KMS-11 (cell line): Measurements from ENCODE around the gene GOLGA6L2.
A peak's percentile ranks its signal among the peaks of the same experiment; 100 is the strongest.

ENCODE experiments used
- H2AFZ ChIP-seq: fragments of 200-600 bp; sonication (generic); 2 replicates; pipeline ENCODE4 v1.6.1; 2016; ENCODE audit warnings: antibody characterized with exemption, mixed run types, low read depth
- H3K27ac ChIP-seq: fragments of 200-600 bp; sonication (generic); 2 replicates; pipeline ENCODE4 v1.6.1; 2016; ENCODE audit warnings: mild to moderate bottlenecking, mixed run types
- H3K27me3 ChIP-seq: fragments of 200-600 bp; sonication (generic); 2 replicates; pipeline ENCODE4 v1.6.1; 2017; ENCODE audit warnings: mild to moderate bottlenecking, low read depth, mixed run types, moderate library complexity; ENCODE audit not compliant: insufficient read depth
- H3K36me3 ChIP-seq: fragments of 200-600 bp; sonication (generic); 2 replicates; pipeline ENCODE4 v1.6.1; 2017; ENCODE audit warnings: mild to moderate bottlenecking, mixed run types; ENCODE audit not compliant: insufficient read depth
- H3K4me1 ChIP-seq: fragments of 200-600 bp; sonication (generic); 2 replicates; pipeline ENCODE4 v1.6.1; 2016; ENCODE audit warnings: mild to moderate bottlenecking, low read depth, mixed run types; ENCODE audit not compliant: poor library complexity, severe bottlenecking
- H3K4me2 ChIP-seq: fragments of 200-600 bp; sonication (generic); 2 replicates; pipeline ENCODE4 v1.7.0; 2016; ENCODE audit warnings: mild to moderate bottlenecking, mixed run types
- H3K4me3 ChIP-seq: fragments of 200-600 bp; sonication (generic); IDR thresholded peaks from 2 replicates; pipeline ENCODE4 v1.6.1; 2017; ENCODE audit warnings: low read depth, low read length, mixed read lengths; ENCODE audit not compliant: insufficient read depth
- H3K79me2 ChIP-seq: fragments of 200-600 bp; sonication (generic); 2 replicates; pipeline ENCODE4 v1.6.1; 2016; ENCODE audit warnings: low read depth, mixed run types; ENCODE audit not compliant: insufficient read depth
- H3K9ac ChIP-seq: fragments of 200-600 bp; sonication (generic); 2 replicates; pipeline ENCODE4 v1.6.1; 2016; ENCODE audit warnings: mild to moderate bottlenecking, mixed run types
- H4K20me1 ChIP-seq: fragments of 200-600 bp; sonication (generic); 2 replicates; pipeline ENCODE4 v1.6.1; 2016; ENCODE audit warnings: mild to moderate bottlenecking, mixed run types; ENCODE audit not compliant: insufficient read depth
- TF ChIP-seq, protein P1 (sequence below): fragments of 200-600 bp; sonication (generic); conservative IDR thresholded peaks from 2 replicates; pipeline ENCODE4 v1.6.1; 2017; ENCODE audit warnings: low read depth, mild to moderate bottlenecking, antibody characterized with exemption, low read length, moderate library complexity, mixed read lengths

GOLGA6L2 gene

DNA sequence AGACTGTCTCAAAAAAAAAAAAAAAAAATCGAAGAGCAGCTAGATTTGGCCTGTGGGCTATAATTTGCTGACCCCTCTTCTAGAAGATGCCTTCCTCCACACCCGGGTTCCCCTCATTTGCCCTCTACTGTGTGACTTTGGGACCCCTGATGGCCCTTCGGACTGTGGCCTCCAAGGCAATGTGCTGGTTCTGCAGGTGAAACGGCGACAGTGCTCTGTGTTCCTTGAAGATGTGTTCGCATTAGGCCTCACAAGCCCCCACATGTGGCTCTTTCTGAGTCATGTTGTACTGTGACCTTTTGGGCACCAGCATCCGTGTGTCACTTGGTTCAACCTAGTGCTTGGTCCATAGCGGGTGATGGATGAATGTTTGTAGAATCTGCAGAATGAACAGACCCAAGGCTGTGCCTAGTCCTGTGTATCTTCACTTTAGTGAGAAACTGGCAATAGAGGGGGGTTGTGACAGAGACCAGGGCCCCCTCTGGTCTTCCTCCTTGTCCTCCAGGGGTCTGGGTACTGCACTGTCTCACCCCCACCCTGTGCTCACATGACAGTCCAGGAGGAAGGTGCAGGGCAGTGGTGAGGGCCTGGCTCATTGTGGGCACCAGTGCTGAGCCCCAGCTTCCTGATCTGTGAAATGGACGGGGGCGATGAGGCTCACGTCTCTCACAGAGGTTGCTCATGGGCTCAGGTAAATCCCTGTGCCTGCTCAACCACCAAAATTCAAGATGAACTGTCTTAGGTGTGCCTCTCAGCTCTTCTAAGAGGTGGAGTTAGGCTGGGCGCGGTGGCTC is 22.7 kb downstream of the GOLGA6L2 start:
- Histone ChIP-seq H3K79me2 (no peaks in the 10 kb centered on the region), H3K27me3 (no peaks in the 10 kb centered on the region), H3K9ac (no peak overlapping the region), H2AFZ (no peak overlapping the region), H3K27ac (no peak overlapping the region), H3K36me3 (no peaks in the 10 kb centered on the region), H3K4me1 (peaks cover 57% of the 10 kb centered on the region), H3K4me3 (no peak overlapping the region), H3K4me2 (no peak overlapping the region), H4K20me1 (no peaks in the 10 kb centered on the region)
- TF ChIP-seq, protein P1, sequence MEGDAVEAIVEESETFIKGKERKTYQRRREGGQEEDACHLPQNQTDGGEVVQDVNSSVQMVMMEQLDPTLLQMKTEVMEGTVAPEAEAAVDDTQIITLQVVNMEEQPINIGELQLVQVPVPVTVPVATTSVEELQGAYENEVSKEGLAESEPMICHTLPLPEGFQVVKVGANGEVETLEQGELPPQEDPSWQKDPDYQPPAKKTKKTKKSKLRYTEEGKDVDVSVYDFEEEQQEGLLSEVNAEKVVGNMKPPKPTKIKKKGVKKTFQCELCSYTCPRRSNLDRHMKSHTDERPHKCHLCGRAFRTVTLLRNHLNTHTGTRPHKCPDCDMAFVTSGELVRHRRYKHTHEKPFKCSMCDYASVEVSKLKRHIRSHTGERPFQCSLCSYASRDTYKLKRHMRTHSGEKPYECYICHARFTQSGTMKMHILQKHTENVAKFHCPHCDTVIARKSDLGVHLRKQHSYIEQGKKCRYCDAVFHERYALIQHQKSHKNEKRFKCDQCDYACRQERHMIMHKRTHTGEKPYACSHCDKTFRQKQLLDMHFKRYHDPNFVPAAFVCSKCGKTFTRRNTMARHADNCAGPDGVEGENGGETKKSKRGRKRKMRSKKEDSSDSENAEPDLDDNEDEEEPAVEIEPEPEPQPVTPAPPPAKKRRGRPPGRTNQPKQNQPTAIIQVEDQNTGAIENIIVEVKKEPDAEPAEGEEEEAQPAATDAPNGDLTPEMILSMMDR = no peak

DNA sequence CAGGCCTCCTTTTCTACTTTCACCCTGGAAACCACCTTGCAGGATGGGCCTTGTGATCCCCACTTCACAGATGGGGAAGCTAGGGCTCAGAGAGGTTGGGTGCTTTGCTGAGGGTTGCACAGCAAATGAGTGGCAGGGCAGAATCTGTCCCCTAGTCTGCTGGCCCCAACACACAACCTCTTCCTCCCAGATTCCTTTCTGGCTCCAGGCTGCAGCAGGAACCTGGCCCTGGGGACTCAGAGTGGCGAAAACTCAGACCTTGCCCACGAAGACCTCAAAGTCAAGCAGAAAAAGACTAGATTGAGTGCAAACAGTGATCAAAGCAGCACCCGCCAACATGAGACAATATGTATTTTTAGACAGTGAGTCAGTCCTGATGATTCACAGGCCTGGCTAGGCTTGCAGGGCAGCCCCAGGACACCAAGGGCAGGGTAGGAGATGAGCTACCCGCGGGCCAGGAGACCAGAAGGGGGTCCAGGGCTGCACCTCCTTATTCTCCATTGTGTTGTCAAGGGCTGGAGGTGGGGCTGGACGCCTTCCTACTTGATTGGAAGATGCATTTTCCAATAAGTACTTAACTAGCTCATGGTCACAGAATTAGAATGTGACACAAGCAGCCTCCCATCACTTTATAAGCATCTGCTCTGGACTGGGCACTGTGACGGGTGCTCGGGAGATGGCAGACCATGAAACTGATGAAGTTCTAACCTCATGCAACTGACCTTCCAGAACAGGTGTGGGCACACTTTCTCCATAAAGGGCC is 23.9 kb downstream of the GOLGA6L2 start:
- H3K4me1 ChIP-seq = peaks cover 65% of the 10 kb centered on the region
- no peaks in the 10 kb centered on the region for H3K36me3 ChIP-seq
- no peaks in the 10 kb centered on the region for H4K20me1 ChIP-seq
- no peak overlapping the region for H2AFZ ChIP-seq
- H3K9ac ChIP-seq = no peak overlapping the region
- H3K79me2 ChIP-seq = no peaks in the 10 kb centered on the region
- no peaks in the 10 kb centered on the region for H3K27me3 ChIP-seq
- no peak overlapping the region for H3K27ac ChIP-seq
- H3K4me2 ChIP-seq = no peak overlapping the region; the same call in 1 of the 2 replicates
- TF ChIP-seq, protein P1 = no peak
- H3K4me3 ChIP-seq = no peak overlapping the region

DNA sequence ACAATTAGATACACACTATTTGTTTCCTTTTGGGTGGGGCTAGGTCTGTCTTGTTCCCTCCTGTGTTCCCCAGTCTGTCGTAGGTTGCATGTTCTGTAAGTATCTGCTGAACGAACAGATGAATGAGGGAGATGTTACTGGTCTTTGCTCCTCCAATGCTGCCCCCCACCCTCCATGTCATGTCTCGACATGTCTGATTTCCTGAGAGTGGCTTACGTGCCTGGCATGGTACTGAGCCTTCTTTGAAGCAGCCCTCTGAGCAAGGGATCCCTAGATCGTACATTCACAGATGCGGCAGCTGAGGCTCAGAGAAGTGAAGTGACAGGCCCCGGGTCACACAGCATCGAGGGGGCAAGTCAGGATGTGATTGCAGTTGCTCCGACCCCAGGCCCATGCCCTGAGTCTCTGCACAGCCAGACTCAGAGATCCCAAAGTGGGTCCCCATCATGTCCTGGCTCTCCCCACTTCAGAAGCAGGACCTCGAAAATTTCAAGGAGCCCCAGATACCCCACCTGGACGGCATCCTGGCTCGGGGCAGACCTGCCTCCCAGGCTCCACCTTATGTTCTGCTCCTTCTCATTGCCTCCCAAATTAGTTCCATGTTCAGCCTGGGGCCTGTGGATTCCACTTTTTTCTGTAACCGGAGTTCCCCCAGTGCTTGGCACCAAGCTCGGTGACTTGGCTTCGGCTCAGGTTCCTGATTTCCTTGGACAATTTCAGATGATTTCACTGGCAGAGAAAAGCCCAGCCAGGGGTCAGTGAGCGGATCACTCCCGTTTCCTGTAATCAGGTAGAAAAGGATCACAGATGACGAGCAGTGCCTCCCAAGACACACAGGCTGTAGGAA is 24.7 kb downstream of the GOLGA6L2 start:
- no peak overlapping the region for H3K27ac ChIP-seq
- no peak overlapping the region for H2AFZ ChIP-seq
- peak overlapping the region; percentile 74; the same call in 1 of the 2 replicates for H3K4me2 ChIP-seq
- peaks cover 73% of the 10 kb centered on the region for H3K4me1 ChIP-seq
- no peak overlapping the region for H3K4me3 ChIP-seq
- H3K36me3 ChIP-seq = no peaks in the 10 kb centered on the region
- TF ChIP-seq, protein P1 = no peak
- H3K27me3 ChIP-seq = no peaks in the 10 kb centered on the region
- H3K9ac ChIP-seq = no peak overlapping the region
- no peaks in the 10 kb centered on the region for H4K20me1 ChIP-seq
- no peaks in the 10 kb centered on the region for H3K79me2 ChIP-seq

DNA sequence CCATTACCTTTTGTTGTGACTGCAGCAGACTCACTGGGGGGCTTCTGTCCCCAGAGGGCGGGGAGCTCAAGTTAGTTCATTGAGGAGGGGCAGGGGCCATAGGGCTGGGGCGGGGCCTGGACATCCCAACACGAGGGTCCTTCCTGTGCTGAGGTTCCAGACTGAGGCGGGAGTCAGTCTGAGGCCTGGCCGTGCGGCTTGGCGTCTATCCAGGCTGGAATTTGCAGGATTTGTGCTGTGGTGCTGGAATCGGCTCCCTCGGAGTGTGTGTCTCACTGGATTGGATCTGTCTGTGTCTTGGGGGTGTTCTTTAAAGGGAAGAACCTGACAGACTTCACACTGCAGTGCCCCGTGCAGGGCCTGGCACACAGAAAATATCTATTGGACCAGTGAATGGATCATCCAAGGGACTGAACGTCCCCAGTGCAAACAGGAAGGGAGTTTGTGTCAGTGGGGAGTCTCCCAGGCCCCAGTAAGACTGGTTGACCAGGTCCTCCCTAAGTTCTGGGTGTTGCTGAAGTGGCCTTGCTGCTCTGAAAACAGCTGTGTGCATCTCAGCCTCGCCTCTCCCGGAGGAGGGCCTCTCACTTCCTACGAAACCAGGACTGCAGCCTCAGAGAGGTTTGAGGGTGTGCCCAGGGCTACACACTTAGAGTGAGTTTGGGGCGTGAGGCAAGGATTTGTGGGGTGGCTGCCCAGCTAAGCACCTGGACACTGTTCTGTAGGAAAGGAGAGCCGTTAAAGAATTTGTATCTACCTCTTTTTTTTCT is 26.1 kb downstream of the GOLGA6L2 start:
- no peaks in the 10 kb centered on the region for H3K36me3 ChIP-seq
- no peaks in the 10 kb centered on the region for H4K20me1 ChIP-seq
- H3K27ac ChIP-seq = peak overlapping the region; percentile 58
- peak overlapping the region; percentile 59; the same call in 1 of the 2 replicates for H2AFZ ChIP-seq
- H3K4me3 ChIP-seq = no peak overlapping the region
- no peaks in the 10 kb centered on the region for H3K27me3 ChIP-seq
- TF ChIP-seq, protein P1 = no peak
- H3K9ac ChIP-seq = peak overlapping the region; percentile 7; the same call in 1 of the 2 replicates
- H3K4me1 ChIP-seq = peaks cover 84% of the 10 kb centered on the region
- peak overlapping the region; percentile 74 for H3K4me2 ChIP-seq
- H3K79me2 ChIP-seq = no peaks in the 10 kb centered on the region
